Ovary (tissue), 3 donors: ENCODE data around the gene AKAP8L.

Source experiments
- POLR2A ChIP-seq: fragments of 450-650 bp; IDR thresholded peaks from one replicate; pipeline ENCODE4 v1.6.1; 2017; ENCODE audit warnings: antibody characterized with exemption, mild to moderate bottlenecking, moderate library complexity
- TF ChIP-seq, protein P1 (sequence below), 3 donors: fragments of 450-650 bp in 2 of 3; fragments of 200-600 bp in 1 of 3; IDR thresholded peaks; one replicate each; pipeline versions ENCODE4 v1.5.1 to v1.8.0; 2016 to 2022; ENCODE audit warnings: antibody characterized with exemption in 3 of 3, mild to moderate bottlenecking in 1 of 3
- donor health status: DM: no; HTN: no; CAD: no.

- TF ChIP-seq POLR2A: no peak
- TF ChIP-seq, protein P1, sequence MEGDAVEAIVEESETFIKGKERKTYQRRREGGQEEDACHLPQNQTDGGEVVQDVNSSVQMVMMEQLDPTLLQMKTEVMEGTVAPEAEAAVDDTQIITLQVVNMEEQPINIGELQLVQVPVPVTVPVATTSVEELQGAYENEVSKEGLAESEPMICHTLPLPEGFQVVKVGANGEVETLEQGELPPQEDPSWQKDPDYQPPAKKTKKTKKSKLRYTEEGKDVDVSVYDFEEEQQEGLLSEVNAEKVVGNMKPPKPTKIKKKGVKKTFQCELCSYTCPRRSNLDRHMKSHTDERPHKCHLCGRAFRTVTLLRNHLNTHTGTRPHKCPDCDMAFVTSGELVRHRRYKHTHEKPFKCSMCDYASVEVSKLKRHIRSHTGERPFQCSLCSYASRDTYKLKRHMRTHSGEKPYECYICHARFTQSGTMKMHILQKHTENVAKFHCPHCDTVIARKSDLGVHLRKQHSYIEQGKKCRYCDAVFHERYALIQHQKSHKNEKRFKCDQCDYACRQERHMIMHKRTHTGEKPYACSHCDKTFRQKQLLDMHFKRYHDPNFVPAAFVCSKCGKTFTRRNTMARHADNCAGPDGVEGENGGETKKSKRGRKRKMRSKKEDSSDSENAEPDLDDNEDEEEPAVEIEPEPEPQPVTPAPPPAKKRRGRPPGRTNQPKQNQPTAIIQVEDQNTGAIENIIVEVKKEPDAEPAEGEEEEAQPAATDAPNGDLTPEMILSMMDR (IDR thresholded peaks at IDR 0.05): no peak
Measured at GRCh38 chr19:15412832-15413231, 6.0 kb downstream of the AKAP8L start.
